GM06990 (cell line): Measurements from ENCODE around the gene PABPC5.

ENCODE experiments used
- DNase-seq: peaks from one replicate; pipeline ENCODE4 v3.0.0-alpha.2; 2011; ENCODE audit not compliant: insufficient read length; ENCODE audit errors: extremely low read depth
- H3K27me3 ChIP-seq: replicated peaks from 2 replicates; pipeline ENCODE4 v1.6.0; 2011; ENCODE audit warnings: low read length; ENCODE audit not compliant: control insufficient read depth, insufficient read depth
- H3K36me3 ChIP-seq: 2 replicates; pipeline ENCODE4 v1.5.1; 2011; ENCODE audit warnings: low read length; ENCODE audit not compliant: control insufficient read depth, insufficient read depth
- H3K4me3 ChIP-seq: replicated peaks from 2 replicates; pipeline ENCODE4 v1.5.1; 2011; ENCODE audit warnings: low read depth, mild to moderate bottlenecking, control low read depth, low read length
- TF ChIP-seq, protein P1 (sequence below): IDR thresholded peaks from 2 replicates; pipeline ENCODE4 v1.5.1; 2011; ENCODE audit warnings: low read length, control low read depth, mild to moderate bottlenecking, inconsistent platforms; ENCODE audit not compliant: insufficient read depth, poor library complexity, severe bottlenecking

Gene PABPC5

DNA sequence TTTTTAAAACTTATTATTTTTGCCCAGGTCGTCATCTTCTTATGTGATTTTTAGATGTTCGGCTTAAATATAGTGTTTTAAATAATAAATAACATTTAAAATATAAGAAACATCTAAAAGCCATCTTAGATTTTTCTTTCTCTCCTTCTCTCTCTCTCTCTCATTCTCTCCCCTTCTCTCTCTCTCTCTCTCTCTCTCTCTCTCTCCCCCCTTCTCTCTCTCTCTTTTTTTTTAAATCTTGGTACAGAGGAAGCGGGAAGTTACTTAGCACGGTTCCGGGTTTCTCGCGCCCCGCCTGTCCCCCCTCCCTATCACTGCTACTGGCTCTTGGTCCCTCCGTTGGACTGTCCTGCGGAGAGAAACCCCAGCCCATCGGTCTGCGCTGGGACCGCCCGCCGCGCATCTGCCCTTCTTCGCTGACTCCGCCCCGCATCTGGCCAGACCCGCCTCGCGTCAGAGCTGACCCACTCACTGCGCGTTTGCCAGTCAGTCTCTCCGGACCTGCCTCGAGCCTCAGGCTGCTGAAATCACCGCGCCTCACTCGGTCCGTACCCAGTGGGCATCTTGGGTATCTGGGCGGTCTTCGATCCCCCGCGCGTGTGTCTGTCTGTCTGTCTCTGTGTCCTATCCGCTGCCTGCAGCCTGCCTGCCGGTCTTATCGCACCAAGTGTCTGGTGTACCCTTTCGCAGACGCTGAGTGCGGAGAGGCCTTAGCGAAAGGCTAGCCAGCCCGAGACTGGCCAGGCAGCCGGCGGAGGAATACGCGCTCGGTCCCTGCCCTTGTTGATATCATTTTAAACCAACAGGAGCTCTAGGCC is at the start of gene PABPC5:
PABPC5 (plus strand) TSS at position 489 of the 818 bp plus-strand sequence. CDS start 739 bp downstream, outside the sequence.
- peak; percentile 1 for DNase-seq
- Histone ChIP-seq H3K4me3 (no peak within 1 kb of the TSS), H3K27me3 (no peaks in the 10 kb centered on the region), H3K36me3 (no peaks in the 10 kb centered on the region)
- TF ChIP-seq, protein P1, sequence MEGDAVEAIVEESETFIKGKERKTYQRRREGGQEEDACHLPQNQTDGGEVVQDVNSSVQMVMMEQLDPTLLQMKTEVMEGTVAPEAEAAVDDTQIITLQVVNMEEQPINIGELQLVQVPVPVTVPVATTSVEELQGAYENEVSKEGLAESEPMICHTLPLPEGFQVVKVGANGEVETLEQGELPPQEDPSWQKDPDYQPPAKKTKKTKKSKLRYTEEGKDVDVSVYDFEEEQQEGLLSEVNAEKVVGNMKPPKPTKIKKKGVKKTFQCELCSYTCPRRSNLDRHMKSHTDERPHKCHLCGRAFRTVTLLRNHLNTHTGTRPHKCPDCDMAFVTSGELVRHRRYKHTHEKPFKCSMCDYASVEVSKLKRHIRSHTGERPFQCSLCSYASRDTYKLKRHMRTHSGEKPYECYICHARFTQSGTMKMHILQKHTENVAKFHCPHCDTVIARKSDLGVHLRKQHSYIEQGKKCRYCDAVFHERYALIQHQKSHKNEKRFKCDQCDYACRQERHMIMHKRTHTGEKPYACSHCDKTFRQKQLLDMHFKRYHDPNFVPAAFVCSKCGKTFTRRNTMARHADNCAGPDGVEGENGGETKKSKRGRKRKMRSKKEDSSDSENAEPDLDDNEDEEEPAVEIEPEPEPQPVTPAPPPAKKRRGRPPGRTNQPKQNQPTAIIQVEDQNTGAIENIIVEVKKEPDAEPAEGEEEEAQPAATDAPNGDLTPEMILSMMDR, result no peak

DNA sequence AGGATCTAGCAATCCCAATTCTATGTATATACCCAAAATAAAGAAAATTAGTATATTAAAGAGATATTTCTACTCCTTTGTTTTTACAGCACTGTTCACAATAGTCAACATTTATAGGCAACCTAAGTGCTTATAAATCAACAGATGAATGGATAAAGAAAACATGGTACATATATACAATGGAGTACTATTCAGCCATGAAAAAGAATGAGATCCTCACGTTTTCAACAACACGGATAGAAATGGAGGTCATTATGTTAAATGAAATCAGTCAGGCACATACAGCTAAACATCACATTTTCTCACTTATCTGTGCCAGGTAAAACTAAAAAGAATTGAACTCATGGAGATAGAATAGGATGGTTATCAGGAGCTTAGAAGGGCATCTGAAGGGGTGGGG is 45.6 kb upstream of the PABPC5 start:
- Histone ChIP-seq H3K27me3 (no peaks in the 10 kb centered on the region), H3K36me3 (no peaks in the 10 kb centered on the region), H3K4me3 (no peak overlapping the region)
- no peak for DNase-seq
- TF ChIP-seq, protein P1, result no peak

DNA sequence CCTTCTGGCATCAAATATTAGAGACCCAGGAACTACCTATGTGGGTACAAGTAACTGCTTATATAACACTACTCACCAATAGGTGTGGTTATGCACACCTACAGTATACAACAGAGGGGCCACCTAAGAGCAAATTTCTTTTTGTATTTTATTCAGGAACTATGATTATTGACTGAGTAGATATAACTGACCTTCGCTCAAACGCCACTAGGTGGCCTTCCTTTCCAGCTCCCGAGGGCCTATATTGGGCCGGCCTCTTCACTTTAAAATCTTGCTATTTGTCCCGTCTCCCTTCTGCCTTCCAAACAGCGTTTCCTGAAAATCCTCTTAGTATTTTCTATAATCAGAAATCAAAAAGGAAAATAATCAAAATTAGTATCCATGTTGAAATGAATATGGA is 19.9 kb upstream of the PABPC5 start:
- TF ChIP-seq, protein P1, result no peak
- no peaks in the 10 kb centered on the region for H3K36me3 ChIP-seq
- no peak for DNase-seq
- H3K27me3 ChIP-seq, result no peaks in the 10 kb centered on the region
- no peak overlapping the region for H3K4me3 ChIP-seq

DNA sequence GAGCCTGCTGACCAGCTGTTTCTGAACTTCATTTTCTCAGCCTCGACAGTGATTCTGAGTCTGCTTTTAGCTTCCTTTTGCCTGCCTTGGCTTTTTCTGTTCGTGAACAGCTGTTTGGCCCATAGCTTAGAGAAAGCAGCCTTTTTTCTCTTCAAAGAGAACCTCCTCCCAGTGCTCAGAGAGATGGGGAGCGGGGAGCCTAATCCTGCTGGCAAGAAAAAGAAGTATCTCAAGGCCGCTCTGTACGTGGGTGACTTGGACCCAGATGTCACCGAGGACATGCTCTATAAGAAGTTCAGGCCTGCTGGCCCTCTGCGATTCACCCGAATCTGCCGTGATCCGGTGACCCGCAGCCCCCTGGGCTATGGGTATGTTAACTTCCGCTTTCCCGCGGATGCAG is 756 bp downstream of the PABPC5 start:
- DNase-seq, result no peak
- TF ChIP-seq, protein P1, result no peak
- Histone ChIP-seq H3K27me3 (no peaks in the 10 kb centered on the region), H3K4me3 (no peak overlapping the region), H3K36me3 (no peaks in the 10 kb centered on the region)
